ENCODE data around the gene SULF2. TPM values are rescaled to one million over a fixed set of nuclear protein-coding genes. Genes with fewer than 3 reads are reported as not detected.

Gene SULF2
- total RNA-seq, 1 donor from 2014 or later: 1.3 TPM

GRCh38 chr20:47674145-47674544 lies 111.1 kb downstream of the SULF2 start:
- Mint-ChIP-seq H3K4me1 (no peaks in the 10 kb centered on the region), H3K36me3 (ENCODE audit: low read depth) (no peaks in the 10 kb centered on the region), H3K9me3 (no peaks in the 10 kb centered on the region), H3K27ac (no peak overlapping the region), H3K27me3 (no peaks in the 10 kb centered on the region), H3K4me3 (no peak overlapping the region)
- no peak for DNase-seq
- intact Hi-C loops (cut with micrococcal nuclease): no loop called here

- intact Hi-C loops (cut with micrococcal nuclease): no loop called here
- H3K4me3 Mint-ChIP-seq: no peak overlapping the region
- DNase-seq: no peak
- H3K36me3 Mint-ChIP-seq (ENCODE audit: low read depth): no peaks in the 10 kb centered on the region
- no peaks in the 10 kb centered on the region for H3K9me3 Mint-ChIP-seq
- no peaks in the 10 kb centered on the region for H3K4me1 Mint-ChIP-seq
- H3K27ac Mint-ChIP-seq: no peak overlapping the region
- H3K27me3 Mint-ChIP-seq: no peaks in the 10 kb centered on the region
Observed at GRCh38 chr20:47673671-47673955, 111.7 kb downstream of the SULF2 start.

- Mint-ChIP-seq H3K4me1 (no peaks in the 10 kb centered on the region), H3K27me3 (no peaks in the 10 kb centered on the region), H3K9me3 (no peaks in the 10 kb centered on the region), H3K36me3 (ENCODE audit: low read depth) (no peaks in the 10 kb centered on the region), H3K27ac (no peak overlapping the region), H3K4me3 (no peak overlapping the region)
- DNase-seq: no peak
- intact Hi-C loops (cut with micrococcal nuclease): no loop called here
Observed at GRCh38 chr20:47672886-47673670, 112.2 kb downstream of the SULF2 start.

GRCh38 chr20:47672166-47672565 lies 113.1 kb downstream of the SULF2 start:
- Mint-ChIP-seq H3K9me3 (no peaks in the 10 kb centered on the region), H3K36me3 (ENCODE audit: low read depth) (no peaks in the 10 kb centered on the region), H3K4me1 (no peaks in the 10 kb centered on the region), H3K27ac (no peak overlapping the region), H3K4me3 (no peak overlapping the region), H3K27me3 (no peaks in the 10 kb centered on the region)
- intact Hi-C loops (cut with micrococcal nuclease): no loop called here
- DNase-seq: no peak

- H3K27me3 Mint-ChIP-seq: no peaks in the 10 kb centered on the region
- no peak overlapping the region for H3K4me3 Mint-ChIP-seq
- no peaks in the 10 kb centered on the region for H3K36me3 Mint-ChIP-seq (ENCODE audit: low read depth)
- no peaks in the 10 kb centered on the region for H3K4me1 Mint-ChIP-seq
- no peak for DNase-seq
- no peaks in the 10 kb centered on the region for H3K9me3 Mint-ChIP-seq
- H3K27ac Mint-ChIP-seq: no peak overlapping the region
- intact Hi-C loops (cut with micrococcal nuclease): no loop called here
Observed at GRCh38 chr20:47670913-47671312, 114.4 kb downstream of the SULF2 start.

- Mint-ChIP-seq H3K27ac (peak overlapping the region; percentile 39), H3K27me3 (no peaks in the 10 kb centered on the region), H3K36me3 (ENCODE audit: low read depth) (peaks cover 2% of the 10 kb centered on the region), H3K9me3 (no peaks in the 10 kb centered on the region), H3K4me1 (no peaks in the 10 kb centered on the region), H3K4me3 (no peak overlapping the region)
- intact Hi-C loops (cut with micrococcal nuclease): no loop called here
- DNase-seq: no peak
Observed at GRCh38 chr20:47669927-47670890, 115.1 kb downstream of the SULF2 start.

GRCh38 chr20:47669489-47669888 lies 115.8 kb downstream of the SULF2 start:
- H3K4me3 Mint-ChIP-seq: no peak overlapping the region
- H3K36me3 Mint-ChIP-seq (ENCODE audit: low read depth): peaks cover 2% of the 10 kb centered on the region
- no peaks in the 10 kb centered on the region for H3K4me1 Mint-ChIP-seq
- no peaks in the 10 kb centered on the region for H3K27me3 Mint-ChIP-seq
- no peak overlapping the region for H3K27ac Mint-ChIP-seq
- no peaks in the 10 kb centered on the region for H3K9me3 Mint-ChIP-seq
- no peak for DNase-seq
- intact Hi-C loops (cut with micrococcal nuclease): no loop called here

GRCh38 chr20:47669152-47669425 lies 116.2 kb downstream of the SULF2 start:
- H3K27me3 Mint-ChIP-seq: no peaks in the 10 kb centered on the region
- no peaks in the 10 kb centered on the region for H3K9me3 Mint-ChIP-seq
- no peak overlapping the region for H3K27ac Mint-ChIP-seq
- H3K36me3 Mint-ChIP-seq (ENCODE audit: low read depth): peaks cover 2% of the 10 kb centered on the region
- intact Hi-C loops (cut with micrococcal nuclease): no loop called here
- no peak overlapping the region for H3K4me3 Mint-ChIP-seq
- H3K4me1 Mint-ChIP-seq: peaks cover 1% of the 10 kb centered on the region
- DNase-seq: no peak

- DNase-seq: no peak
- Mint-ChIP-seq H3K4me3 (no peak overlapping the region), H3K36me3 (ENCODE audit: low read depth) (peaks cover 2% of the 10 kb centered on the region), H3K27me3 (no peaks in the 10 kb centered on the region), H3K4me1 (peaks cover 6% of the 10 kb centered on the region), H3K27ac (no peak overlapping the region), H3K9me3 (no peaks in the 10 kb centered on the region)
- intact Hi-C loops (cut with micrococcal nuclease): no loop called here
Observed at GRCh38 chr20:47668313-47669151, 116.7 kb downstream of the SULF2 start.

- Mint-ChIP-seq H3K9me3 (no peaks in the 10 kb centered on the region), H3K27me3 (no peaks in the 10 kb centered on the region), H3K4me1 (peaks cover 6% of the 10 kb centered on the region), H3K36me3 (ENCODE audit: low read depth) (peaks cover 2% of the 10 kb centered on the region), H3K4me3 (no peak overlapping the region), H3K27ac (no peak overlapping the region)
- intact Hi-C loops (cut with micrococcal nuclease): no loop called here
- no peak for DNase-seq
Observed at GRCh38 chr20:47667531-47668312, 117.6 kb downstream of the SULF2 start.

- Mint-ChIP-seq H3K4me1 (peaks cover 6% of the 10 kb centered on the region), H3K27me3 (no peaks in the 10 kb centered on the region), H3K9me3 (no peaks in the 10 kb centered on the region), H3K27ac (no peak overlapping the region), H3K36me3 (ENCODE audit: low read depth) (peaks cover 3% of the 10 kb centered on the region), H3K4me3 (no peak overlapping the region)
- DNase-seq: no peak
- intact Hi-C loops (cut with micrococcal nuclease): no loop called here
Observed at GRCh38 chr20:47667086-47667485, 118.2 kb downstream of the SULF2 start.

GRCh38 chr20:47666304-47666703 lies 119.0 kb downstream of the SULF2 start:
- DNase-seq: no peak
- H3K27me3 Mint-ChIP-seq: no peaks in the 10 kb centered on the region
- intact Hi-C loops (cut with micrococcal nuclease): no loop called here
- H3K4me1 Mint-ChIP-seq: peaks cover 6% of the 10 kb centered on the region
- H3K9me3 Mint-ChIP-seq: no peaks in the 10 kb centered on the region
- H3K27ac Mint-ChIP-seq: no peak overlapping the region
- no peak overlapping the region for H3K4me3 Mint-ChIP-seq
- peaks cover 6% of the 10 kb centered on the region for H3K36me3 Mint-ChIP-seq (ENCODE audit: low read depth)

GRCh38 chr20:47665221-47665991 lies 119.9 kb downstream of the SULF2 start:
- no peak for DNase-seq
- Mint-ChIP-seq H3K27me3 (no peaks in the 10 kb centered on the region), H3K9me3 (no peaks in the 10 kb centered on the region), H3K4me1 (peaks cover 6% of the 10 kb centered on the region), H3K4me3 (no peak overlapping the region), H3K36me3 (ENCODE audit: low read depth) (peaks cover 12% of the 10 kb centered on the region), H3K27ac (no peak overlapping the region)
- intact Hi-C loops (cut with micrococcal nuclease): no loop called here

All from activated CD4-positive, alpha-beta T cell treated with anti-CD3 and anti-CD28 coated beads, Interleukin-2, amount 10 ng/mL, durations not matched to agents 24 days and 14 days (primary cell).